ENCODE results near the gene IQCM.

The IQCM gene

GRCh38 chr4:149707862-149708261 lies 107.8 kb downstream of the IQCM start:
- no peak for DNase-seq

GRCh38 chr4:149706942-149707341 lies 108.7 kb downstream of the IQCM start:
- no peak for DNase-seq

GRCh38 chr4:149702414-149703293 lies 113.0 kb downstream of the IQCM start:
- DNase-seq = no peak

GRCh38 chr4:149701435-149702156 lies 114.0 kb downstream of the IQCM start:
- DNase-seq = no peak

GRCh38 chr4:149700272-149700671 lies 115.4 kb downstream of the IQCM start:
- DNase-seq = no peak

- DNase-seq = no peak
Measured at GRCh38 chr4:149699642-149700041, 116.0 kb downstream of the IQCM start.

GRCh38 chr4:149690726-149691125 lies 124.9 kb downstream of the IQCM start:
- DNase-seq = no peak

GRCh38 chr4:149684516-149684915 lies 131.1 kb downstream of the IQCM start:
- no peak for DNase-seq

- DNase-seq = no peak
Measured at GRCh38 chr4:149676076-149676475, 139.6 kb downstream of the IQCM start.

GRCh38 chr4:149645790-149646189 lies 169.9 kb downstream of the IQCM start:
- no peak for DNase-seq

- DNase-seq = no peak
Measured at GRCh38 chr4:149638073-149638472, 177.6 kb downstream of the IQCM start.

- no peak for DNase-seq
Measured at GRCh38 chr4:149634368-149634767, 181.3 kb downstream of the IQCM start.

- no peak for DNase-seq
Measured at GRCh38 chr4:149631629-149632028, 184.0 kb downstream of the IQCM start.

- no peak for DNase-seq
Measured at GRCh38 chr4:149630064-149630463, 185.6 kb downstream of the IQCM start.

GRCh38 chr4:149605601-149606378 lies 209.9 kb downstream of the IQCM start:
- DNase-seq = no peak

GRCh38 chr4:149604827-149605226 lies 210.8 kb downstream of the IQCM start:
- DNase-seq = no peak

- DNase-seq = no peak
Measured at GRCh38 chr4:149595500-149595899, 220.1 kb downstream of the IQCM start.

GRCh38 chr4:149589826-149590225 lies 225.8 kb downstream of the IQCM start:
- DNase-seq = no peak

GRCh38 chr4:149584722-149585121 lies 230.9 kb downstream of the IQCM start:
- no peak for DNase-seq

- DNase-seq = no peak
Measured at GRCh38 chr4:149574971-149575370, 240.7 kb downstream of the IQCM start.

GRCh38 chr4:149572716-149573115 lies 242.9 kb downstream of the IQCM start:
- DNase-seq = no peak

- no peak for DNase-seq
Measured at GRCh38 chr4:149555799-149556198, 259.8 kb downstream of the IQCM start.

- no peak for DNase-seq
Measured at GRCh38 chr4:149555146-149555545, 260.5 kb downstream of the IQCM start.

All from cerebellar nuclear complex (tissue), 1 donor.